Measurements from ENCODE around the gene CD22.
"Not testable (repeated sequence)": the region's sequence is repeated elsewhere in the genome, so short reads cannot be mapped to it uniquely, and the experiment has no call there.

CD22 gene

DNA sequence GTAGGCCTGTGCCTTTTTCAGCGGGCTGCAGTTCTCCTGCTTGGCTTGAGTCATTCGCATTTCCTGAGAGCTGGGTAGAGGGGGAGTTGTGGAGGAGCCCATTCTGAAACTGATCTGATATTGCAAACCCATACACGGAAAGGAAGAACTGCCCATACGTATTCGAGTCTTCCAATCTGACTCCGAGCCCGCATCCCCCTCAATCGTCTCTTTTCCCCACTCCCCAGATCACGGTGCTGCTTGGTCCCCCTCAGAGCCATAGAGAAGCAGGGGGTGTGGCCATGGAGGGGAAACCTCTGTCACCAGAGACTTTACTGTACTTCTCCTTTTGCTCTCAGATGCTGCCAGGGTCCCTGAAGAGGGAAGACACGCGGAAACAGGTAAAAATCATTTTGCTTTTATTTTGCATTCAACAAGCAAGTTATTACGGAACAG is at the start of gene CD22:
CD22 (plus strand) TSS at position 337 of the 435 bp plus-strand sequence. CDS start 2,854 bp downstream, outside the sequence.
- no peak for DNase-seq (ENCODE audit: low spot score)

DNA sequence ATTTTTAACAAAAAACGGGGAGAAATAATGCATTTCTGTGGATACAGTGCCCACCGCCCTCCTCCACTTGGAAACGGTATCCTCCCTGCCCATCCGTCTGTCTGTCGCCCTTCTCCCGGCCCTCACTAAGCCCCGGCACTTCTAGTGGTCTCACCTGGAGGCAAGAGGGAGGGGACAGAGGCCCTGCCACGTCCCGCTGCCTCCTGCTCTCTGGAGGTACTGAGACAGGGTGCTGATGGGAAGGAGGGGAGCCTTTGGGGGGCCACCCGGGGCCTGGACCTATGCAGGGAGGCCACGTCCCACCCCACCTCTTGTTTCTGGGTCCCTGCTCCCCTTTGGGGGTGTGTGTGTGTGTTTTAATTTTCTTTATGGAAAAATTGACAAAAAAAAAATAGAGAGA is 49.6 kb upstream of the CD22 start:
- DNase-seq (ENCODE audit: low spot score): no peak

DNA sequence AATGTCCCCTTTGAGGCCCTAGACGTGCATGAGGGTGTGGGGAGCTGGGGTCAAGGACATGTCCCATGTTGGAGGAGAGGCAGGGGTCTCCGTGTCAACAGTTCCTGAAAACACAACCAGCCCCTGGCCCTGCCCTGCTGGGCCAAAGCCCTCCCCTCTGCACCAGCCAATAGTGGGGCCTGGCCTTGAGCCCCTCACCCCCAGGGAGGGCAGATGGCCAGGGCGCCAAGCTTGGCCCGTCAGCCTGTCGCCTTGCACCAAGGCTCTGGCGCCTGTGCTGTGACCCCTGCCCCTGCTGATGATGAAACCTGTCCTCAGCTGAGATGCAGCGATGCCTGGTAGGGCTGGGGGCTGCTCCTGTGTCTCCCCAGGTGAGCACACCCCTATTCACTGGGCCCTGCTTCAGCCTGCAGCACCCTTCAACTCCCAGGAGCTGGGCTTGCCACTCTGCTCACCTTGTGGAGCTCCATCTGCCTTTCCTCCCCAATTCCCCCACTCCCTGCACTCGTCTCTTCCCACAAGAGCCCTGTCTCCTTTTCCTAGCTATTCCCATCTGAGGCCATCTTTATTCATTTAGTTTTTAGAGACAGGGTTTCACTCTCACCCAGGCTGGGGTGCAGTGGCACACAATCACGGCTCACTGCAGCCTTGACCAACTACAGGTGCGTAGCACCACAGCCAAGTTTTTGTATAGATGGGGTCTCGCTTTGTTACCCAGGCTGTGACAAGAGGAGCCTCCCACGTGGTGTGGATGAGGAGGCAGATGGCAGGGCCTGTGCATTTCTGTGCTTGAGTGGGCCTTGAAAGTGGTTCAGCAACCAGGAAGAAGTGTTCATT is 48.8 kb upstream of the CD22 start:
- no peak for DNase-seq (ENCODE audit: low spot score)

DNA sequence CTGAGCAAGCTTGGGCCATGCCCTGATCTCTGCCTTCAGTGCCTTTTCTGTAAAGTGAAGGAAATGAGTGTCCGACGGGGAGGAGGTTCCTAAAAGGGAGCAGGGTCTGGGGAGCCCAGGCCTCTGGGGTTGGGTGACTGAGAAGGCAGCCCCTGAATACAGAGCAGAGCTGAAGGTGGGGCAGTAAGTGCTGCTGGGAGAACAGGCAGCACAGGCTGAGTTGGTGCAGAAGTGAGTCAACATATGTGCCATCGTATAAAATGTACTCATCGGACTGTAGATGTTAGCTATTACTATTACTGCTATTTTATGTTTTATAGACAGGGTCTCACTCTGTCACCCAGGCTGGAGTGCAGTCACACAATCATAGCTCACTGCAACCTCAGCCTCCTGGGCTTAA is 47.7 kb upstream of the CD22 start:
- DNase-seq (ENCODE audit: low spot score): no peak

DNA sequence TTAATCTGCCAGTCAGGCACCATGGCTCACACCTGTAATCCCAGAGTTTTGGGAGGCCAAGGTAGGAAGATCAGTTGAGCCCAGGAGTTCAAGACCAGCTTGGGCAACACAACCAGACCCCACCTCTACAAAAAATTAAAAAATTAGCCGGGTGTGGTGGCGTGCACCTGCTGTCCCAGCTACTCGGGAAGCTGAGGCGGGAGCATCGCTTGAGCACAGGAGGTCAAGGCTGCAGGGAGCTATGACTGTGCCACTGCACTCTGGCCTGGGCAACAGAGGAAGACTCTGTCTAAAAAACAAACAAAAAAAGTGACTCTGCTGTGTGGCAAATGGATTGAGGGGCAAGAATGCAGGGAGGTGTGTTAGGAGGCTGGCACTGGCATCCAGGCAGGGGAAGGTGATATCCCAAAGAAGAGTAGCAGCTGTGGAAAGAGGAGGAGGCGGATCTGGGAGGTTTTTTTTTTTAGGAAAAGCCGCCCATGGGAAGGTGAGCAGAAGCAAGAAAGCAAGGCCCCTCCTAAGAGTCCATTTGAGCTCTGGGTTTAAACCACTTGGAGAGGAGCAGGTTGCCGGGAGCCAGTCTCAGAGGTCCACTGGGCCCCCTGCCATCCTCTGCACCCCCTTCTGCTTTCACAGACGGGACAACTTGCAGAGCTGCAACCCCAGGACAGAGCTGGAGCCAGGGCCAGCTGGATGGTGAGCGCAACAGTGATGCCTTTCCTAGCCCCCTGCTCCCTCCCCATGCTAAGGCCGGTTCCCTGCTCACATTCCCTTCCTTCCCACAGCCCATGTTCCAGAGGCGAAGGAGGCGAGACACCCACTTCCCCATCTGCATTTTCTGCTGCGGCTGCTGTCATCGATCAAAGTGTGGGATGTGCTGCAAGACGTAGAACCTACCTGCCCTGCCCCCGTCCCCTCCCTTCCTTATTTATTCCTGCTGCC is 44.6 kb upstream of the CD22 start:
- DNase-seq (ENCODE audit: low spot score): no peak

DNA sequence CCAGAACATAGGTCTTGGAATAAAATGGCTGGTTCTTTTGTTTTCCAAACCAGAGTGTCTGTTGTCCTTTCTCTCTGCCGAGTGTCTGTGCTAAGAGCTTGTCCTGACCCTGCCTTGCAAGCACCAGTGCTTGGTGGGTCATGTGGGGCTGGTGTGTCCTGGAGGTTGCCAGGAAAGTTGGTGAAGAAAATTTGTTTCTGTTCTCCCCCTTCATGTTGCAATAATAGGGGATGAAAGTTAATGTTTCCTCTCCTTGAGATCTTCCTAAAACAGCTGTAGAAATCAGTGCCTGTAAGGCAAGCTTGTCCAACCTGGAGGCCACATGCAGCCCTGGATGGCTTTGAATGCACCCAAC is 43.9 kb upstream of the CD22 start:
- no peak for DNase-seq (ENCODE audit: low spot score)

DNA sequence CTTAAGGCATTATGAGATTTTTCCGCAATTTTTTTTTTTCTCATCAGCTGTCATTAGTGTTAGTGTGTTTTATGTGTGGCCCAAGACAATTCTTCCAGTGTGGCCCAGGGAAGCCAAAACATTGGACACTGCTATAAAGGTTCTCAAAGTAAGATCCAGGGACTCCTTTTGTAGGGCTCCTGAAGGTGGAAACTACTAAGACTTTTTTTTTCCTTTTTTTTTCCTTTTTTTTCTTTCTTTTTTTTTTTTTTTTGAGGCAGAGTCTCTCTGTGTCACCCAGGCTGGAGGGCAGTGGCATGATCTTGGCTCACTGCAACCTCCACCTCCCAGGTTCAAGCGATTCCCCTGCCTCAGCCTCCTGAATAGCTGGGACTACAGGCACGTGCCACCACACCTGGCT is 43.5 kb upstream of the CD22 start:
- DNase-seq (ENCODE audit: low spot score): not testable (repeated sequence)

DNA sequence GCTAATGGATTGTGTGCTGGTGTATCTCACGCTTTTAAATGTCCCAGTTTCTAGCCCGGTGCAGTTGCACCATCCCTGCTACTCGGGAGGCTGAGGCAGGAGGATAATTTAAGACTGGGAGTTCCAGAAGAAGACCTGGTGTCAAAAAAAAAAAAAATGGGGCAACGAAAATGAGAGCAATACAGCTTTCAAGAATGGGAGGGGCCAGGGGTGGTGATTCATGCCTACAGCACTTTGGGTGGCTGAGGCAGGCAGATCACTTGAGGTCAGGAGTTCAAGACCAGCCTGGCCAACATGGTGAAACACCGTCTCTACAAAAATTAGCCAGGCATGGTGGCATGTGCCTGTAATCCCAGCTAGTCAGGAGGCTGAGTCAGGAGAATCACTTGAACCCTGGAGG is 42.9 kb upstream of the CD22 start:
- not testable (repeated sequence) for DNase-seq (ENCODE audit: low spot score)

DNA sequence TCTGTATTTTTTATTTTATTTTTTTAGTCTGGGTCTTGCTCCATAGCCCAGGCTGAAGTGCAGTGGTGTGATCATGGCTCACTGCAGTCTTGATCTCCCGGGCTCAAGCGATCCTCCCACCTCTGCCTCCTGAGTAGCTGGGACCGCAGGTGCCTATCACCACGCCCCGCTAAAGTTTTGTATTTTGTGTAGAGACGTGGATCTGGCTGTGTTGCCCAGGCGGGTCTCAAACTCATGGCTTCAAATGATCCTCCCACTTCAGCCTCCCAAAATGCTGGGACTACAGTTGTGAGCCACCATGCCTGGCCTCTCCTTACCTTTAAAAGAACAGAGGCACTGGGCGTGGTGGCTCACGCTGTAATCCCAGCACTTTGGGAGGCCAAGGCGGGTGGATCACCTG is 41.3 kb upstream of the CD22 start:
- DNase-seq (ENCODE audit: low spot score): no peak

DNA sequence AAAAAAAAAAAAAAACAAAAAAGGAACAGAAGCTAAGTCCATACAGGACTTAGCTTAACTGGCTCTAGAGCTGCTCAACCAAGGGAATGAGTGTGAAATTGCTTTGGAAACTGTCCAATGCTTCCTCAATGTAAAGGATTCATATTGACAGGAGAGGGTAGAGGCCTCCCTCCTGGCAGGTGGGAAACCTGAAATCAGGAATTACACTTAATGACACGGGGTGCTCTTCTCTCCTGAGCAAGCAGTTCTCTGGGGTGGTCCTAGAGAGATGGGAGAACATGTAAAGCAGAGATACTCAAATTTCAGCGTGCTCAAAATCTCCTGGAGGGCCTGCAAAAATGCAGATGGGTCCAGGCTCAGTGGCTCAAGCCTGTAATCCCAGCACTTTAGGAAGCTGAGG is 40.7 kb upstream of the CD22 start:
- no peak for DNase-seq (ENCODE audit: low spot score)

DNA sequence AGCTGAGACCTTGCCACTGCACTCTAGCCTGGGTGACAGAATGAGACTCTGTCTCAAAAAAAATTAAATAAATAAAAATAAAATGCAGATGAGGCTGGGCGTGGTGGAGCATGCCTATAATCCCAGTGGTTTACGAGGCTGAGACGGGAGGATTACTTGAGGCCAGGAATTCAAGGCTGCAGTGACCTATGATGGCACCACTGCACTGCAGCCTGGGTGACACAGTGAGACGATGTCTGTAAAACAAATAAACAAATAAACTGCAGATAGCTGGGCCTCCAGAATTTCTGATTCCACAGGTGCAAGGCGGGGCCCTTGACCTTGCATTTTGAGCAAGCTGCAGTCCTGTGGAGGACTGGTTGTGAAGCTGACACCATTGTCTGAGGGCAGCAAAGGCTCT is 40.1 kb upstream of the CD22 start:
- DNase-seq (ENCODE audit: low spot score): no peak

DNA sequence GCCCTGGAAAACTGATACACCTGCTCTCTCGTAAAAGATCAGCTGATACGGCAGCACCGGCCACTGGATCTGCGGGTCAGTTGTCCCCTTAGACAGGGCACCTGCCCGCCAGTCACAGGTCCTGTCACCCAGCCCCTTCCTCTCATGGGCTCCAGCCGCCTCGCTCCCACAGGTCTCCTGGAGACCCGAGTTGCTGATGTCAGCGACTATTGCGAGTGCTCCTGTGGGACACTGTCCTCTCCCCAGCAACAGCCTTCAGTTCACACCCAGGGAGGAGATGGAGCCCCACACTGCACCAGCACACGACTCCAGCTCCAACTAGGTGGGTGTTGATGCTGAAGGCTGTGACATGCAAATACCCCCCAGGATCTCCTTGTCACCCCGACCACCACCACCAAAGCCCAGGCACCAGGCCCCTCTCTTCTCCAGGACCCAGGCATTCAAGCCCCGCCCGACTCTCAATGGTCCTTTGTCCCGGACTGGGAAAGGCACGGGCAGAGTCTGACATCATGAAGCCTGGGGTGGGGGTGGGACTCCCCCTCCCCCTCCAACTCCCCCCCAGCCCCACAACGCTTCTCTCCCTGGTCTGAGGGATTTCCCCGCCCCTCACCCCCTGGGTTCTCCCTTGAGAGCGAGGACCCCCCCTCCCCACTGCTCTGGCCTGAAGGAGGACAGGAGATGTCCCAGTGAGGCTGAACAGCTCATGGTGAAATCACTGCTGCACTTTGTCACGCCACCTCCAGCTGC is 38.4 kb upstream of the CD22 start:
- peak; percentile 95 for DNase-seq (ENCODE audit: low spot score)

DNA sequence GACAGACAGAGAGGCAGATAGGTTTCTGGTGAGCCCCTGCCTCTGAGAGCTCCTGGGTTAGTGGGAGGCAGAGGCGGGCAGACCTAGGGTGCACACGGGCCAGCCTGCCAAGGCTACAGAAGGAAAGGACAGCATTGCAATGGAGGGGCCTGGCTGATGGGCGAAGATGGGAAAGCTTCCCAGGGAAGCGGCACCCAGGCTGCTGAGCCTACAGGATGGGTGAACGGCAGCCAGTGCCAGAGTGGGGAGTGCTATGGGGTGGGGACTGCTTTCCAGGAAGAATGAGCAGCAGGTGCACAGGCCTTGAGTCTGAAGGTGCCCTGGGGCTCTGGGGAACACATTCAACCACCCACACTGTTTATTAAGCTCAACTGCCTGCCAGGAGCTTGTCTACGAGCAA is 37.7 kb upstream of the CD22 start:
- no peak for DNase-seq (ENCODE audit: low spot score)

DNA sequence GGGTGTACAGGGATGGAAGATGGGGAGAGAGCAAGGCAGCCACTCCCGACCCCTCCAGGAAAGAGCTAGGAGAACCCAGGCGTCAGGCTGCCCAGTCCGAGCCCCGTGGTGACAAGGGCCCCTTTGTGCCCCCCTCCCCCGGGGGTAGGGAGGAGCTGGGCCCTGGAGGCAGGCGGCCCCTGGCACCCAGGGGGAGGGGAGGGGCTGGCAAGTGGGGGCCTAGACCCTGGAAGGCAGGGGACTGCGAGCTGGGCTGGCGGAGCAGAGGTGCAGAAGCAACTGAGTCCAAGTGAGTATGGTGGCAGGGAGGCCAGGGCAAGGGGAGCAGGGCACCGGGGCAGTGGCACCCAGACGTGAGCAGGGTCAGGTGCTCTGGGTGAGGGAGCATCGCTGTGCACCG is 37.1 kb upstream of the CD22 start, which contains the start of gene MAG:
MAG (plus strand) TSS at position 246 of the 400 bp plus-strand sequence. CDS start 3,248 bp downstream, outside the sequence.
- DNase-seq (ENCODE audit: low spot score): peak; percentile 98

DNA sequence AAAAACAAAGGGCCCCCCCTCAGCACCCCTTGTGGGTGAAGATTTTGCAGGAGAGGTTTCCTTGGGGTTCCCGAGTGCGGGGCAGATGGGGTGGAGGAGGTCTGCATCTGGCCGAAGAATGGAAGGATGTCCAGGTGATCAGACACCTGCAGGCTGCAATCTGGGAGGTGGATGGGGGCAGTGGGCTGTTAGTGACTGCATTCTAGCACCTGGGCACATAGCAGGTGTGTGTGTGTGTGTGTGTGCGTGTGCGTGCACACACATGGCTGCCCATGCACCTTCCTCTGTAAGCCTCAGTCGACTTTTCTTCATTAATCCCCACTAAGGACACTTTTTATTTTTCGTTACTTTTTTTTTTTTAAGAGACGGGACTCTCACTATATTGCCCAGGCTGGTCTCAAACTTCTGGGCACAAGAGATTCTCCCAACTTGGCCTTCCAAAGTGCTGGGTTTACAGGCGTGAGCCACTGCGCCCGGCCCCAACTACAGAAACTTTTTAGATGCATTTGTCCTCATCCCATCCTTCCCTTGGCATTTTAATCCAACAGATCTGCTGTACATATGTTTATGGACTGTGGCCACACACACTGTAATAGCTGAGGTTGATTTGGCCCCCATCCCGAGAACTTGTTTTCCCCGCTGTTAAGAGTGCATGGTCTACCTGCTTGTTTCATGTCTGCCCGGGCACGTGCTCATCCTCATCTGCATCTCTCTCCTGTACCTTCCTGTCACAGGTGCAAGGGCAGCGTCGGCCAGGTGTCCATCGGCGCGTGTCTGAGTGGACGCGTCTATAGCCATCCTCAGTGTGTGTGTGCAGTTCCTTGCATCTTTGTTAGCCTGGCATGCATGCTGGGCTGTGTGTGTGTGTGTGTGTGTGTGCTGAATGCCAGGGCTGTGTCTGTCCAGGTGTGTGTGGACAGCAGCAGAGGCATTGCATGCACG is 36.3 kb upstream of the CD22 start:
- DNase-seq (ENCODE audit: low spot score): no peak

DNA sequence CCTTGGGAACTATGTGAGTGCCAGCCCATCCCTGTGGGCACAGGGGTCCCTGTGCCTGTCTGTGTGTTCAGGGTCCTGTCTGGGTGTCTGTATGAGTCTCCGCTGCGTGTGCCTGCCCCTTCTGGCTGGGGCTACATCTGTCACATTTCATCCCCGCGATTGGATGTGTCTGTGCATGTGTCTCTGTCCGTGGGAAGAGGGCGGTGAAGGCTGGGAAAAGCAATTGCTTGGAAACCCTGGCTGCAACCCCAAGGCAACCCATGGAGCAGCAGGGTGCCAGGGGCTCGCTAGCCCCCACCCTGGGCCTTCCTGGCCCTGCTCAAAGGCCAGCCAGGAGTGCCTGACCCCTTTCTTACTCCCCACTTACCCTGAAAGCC is 35.6 kb upstream of the CD22 start:
- peak; percentile 87 for DNase-seq (ENCODE audit: low spot score)

DNA sequence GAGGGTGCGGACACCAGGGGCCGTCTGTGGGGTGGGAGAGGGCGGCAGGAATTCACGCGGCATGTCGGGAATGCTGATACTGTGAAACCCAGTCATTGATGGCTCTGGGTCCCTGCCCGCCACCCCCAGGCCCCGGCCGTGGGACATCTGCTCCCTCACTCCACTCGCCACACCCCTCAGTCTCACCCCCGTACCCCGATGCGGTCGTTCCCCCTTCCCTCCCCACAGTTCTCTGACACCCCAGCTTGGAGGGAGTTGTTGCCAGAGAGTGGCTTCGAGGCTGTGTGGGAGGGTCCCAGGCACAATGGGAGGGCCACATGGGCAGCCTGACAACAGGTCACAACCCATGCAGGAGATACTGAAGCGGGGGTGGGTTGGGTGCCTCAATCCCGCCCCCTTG is 35.2 kb upstream of the CD22 start:
- DNase-seq (ENCODE audit: low spot score): no peak

DNA sequence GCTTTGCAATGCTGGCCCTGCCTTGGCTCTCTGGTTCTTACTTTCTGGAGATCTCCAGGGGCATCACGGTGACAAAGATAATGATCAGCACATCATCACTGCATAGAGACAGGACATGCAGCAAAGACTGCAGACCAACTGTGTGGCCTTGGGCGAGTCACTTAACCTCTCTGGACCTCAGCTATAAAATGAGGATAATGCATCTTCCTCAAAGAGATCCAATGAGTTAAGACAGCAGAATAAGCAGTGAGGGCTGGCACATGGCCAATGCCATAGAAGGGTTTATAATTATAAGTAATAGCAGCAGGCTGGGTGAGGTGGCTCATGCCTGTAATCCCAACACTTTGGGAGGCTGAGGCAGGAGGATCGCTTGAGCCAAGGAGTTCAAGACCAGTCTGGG is 34.7 kb upstream of the CD22 start:
- DNase-seq (ENCODE audit: low spot score): no peak

DNA sequence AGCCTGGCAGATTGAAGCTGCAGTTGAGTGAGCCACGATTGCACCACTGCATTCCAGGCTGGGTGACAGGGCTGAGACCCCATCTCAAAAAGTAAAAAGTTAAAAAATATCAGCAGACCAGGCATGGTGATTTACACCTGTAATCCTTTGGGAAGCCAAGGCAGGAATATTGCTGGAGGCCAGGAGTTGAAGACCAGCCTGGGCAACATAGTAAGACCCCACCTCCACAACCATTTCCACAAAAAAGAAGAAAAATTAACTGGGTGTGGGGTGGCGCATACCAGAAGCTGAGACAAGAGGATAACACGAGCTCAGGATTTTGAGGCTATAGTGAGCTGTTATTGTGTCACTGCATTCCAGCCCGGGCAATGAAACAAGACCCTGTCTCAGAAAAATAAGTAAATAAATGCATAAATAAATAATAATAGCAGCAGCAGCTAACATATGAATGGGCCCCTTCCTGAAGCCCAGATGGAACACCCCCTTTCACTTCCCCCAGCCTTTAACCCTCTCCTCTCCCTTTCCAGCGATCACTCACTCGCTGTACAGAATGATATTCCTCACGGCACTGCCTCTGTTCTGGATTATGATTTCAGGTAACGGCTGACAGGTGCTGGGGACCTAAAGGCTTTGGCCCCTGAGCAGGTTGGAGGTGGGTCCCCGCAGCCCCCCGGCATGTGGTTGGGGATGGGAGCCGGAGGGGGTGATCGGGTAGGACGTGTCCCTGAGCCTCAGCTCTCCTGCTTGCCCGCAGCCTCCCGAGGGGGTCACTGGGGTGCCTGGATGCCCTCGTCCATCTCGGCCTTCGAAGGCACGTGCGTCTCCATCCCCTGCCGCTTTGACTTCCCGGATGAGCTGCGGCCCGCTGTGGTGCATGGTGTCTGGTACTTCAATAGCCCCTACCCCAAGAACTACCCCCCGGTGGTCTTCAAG is 33.9 kb upstream of the CD22 start:
- DNase-seq (ENCODE audit: low spot score): no peak
